Thyroid gland (tissue), 4 donors: Measurements from ENCODE around the gene CPXM2. TPM values are rescaled to one million over a fixed set of nuclear protein-coding genes. Genes with fewer than 3 reads are reported as not detected.

Experiments
- DNase-seq, 2 donors: peaks; one replicate each; pipeline ENCODE4 v3.0.0-alpha.2; 2019
- H3K27ac ChIP-seq, 3 donors: fragments of 200-600 bp; sonication (generic); 1 replicate in 2 of 3; 2 replicates in 1 of 3; pipeline ENCODE4 v1.5.1; 2016 to 2019; ENCODE audit warnings: mild to moderate bottlenecking in 1 of 3, moderate library complexity in 1 of 3
- H3K27me3 ChIP-seq: fragments of 200-600 bp; sonication (generic); one replicate; pipeline ENCODE4 v1.5.1; 2019
- H3K36me3 ChIP-seq, 2 donors: fragments of 200-600 bp; sonication (generic); one replicate each; pipeline ENCODE4 v1.5.1; 2016 to 2019
- H3K4me1 ChIP-seq, 2 donors: fragments of 200-600 bp; sonication (generic); one replicate each; pipeline ENCODE4 v1.5.1; 2017 to 2019
- H3K4me3 ChIP-seq, 3 donors: fragments of 200-600 bp; sonication (generic); replicated peaks in 1 of 3; 1 replicate in 2 of 3; 2 replicates in 1 of 3; pipeline ENCODE4 v1.5.1; 2016; ENCODE audit warnings: mild to moderate bottlenecking in 1 of 3
- H3K9me3 ChIP-seq: fragments of 200-600 bp; sonication (generic); one replicate; pipeline ENCODE4 v1.5.1; 2017
- POLR2A ChIP-seq, 2 donors: fragments of 450-650 bp; IDR thresholded peaks; one replicate each; pipeline ENCODE4 v1.6.1; 2017; ENCODE audit warnings: antibody characterized with exemption in 2 of 2, mild to moderate bottlenecking in 2 of 2, moderate library complexity in 1 of 2
- WGBS, 2 donors: methylation state at CpG; one replicate each; pipeline ENCODE4 v1.1.5; 2017; 5-methylcytosine and 5-hydroxymethylcytosine counted together
- intact Hi-C: fragments of 100-400 bp; cut with DNase I; formaldehyde crosslinking; loops from one replicate; pipeline ENCODE4 v1.15.1; 2023
- total RNA-seq, 4 donors: library from RNA; depleted of rRNA; stranded (reverse); fragments of >200 nt; gene quantifications; one replicate each; pipeline ENCODE4 v1.2.3, GENCODE V29; 2016
- TF ChIP-seq, protein P1 (sequence below), 6 experiments: fragments of 200-600 bp in 3 of 6; fragments of 450-650 bp in 3 of 6; sonication (generic) in 3 of 6; IDR thresholded peaks; one replicate each; pipeline ENCODE4 v1.5.1; 2016 to 2019; ENCODE audit warnings: antibody characterized with exemption in 6 of 6, mild to moderate bottlenecking in 2 of 6, inconsistent platforms in 1 of 6, moderate library complexity in 1 of 6

CPXM2 gene
- total RNA-seq, 4 donors from 2014 or later, result 6.3 to 11.6 (median 8.5) TPM

DNA sequence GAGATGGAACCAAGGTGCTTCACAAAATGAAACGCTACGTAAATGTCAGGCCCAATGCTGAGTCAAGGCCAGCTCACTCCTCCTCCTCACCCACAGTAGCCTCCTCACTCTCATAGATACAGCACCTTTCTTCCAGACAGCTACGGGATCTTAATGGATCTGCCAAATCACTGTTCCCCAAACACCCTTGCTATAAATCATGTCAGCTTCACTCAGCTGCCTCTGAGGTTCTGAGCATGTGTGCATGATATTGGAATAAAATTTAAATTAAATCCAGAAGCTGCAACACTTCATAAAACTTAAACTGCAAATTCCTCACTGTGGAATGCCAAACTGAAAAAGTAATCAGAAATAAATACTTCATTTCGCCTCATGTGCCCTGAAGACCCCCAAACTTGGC, 14.7 kb upstream of the CPXM2 start:
- Histone ChIP-seq H3K36me3 (no peaks in the 10 kb centered on the region), H3K4me1 (no peaks in the 10 kb centered on the region), H3K27me3 (no peaks in the 10 kb centered on the region), H3K9me3 (no peaks in the 10 kb centered on the region), H3K27ac (no peak overlapping the region), H3K4me3 (no peak overlapping the region)
- TF ChIP-seq, protein P1, sequence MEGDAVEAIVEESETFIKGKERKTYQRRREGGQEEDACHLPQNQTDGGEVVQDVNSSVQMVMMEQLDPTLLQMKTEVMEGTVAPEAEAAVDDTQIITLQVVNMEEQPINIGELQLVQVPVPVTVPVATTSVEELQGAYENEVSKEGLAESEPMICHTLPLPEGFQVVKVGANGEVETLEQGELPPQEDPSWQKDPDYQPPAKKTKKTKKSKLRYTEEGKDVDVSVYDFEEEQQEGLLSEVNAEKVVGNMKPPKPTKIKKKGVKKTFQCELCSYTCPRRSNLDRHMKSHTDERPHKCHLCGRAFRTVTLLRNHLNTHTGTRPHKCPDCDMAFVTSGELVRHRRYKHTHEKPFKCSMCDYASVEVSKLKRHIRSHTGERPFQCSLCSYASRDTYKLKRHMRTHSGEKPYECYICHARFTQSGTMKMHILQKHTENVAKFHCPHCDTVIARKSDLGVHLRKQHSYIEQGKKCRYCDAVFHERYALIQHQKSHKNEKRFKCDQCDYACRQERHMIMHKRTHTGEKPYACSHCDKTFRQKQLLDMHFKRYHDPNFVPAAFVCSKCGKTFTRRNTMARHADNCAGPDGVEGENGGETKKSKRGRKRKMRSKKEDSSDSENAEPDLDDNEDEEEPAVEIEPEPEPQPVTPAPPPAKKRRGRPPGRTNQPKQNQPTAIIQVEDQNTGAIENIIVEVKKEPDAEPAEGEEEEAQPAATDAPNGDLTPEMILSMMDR (IDR thresholded peaks at IDR 0.05), result no peak
- no peak for TF ChIP-seq POLR2A (IDR thresholded peaks at IDR 0.05)
- WGBS, 2 donors, result 90 to 93% methylated on average over 4 of the region's 4 CpGs
- no peak for DNase-seq
- intact Hi-C loops, result no loop called here

DNA sequence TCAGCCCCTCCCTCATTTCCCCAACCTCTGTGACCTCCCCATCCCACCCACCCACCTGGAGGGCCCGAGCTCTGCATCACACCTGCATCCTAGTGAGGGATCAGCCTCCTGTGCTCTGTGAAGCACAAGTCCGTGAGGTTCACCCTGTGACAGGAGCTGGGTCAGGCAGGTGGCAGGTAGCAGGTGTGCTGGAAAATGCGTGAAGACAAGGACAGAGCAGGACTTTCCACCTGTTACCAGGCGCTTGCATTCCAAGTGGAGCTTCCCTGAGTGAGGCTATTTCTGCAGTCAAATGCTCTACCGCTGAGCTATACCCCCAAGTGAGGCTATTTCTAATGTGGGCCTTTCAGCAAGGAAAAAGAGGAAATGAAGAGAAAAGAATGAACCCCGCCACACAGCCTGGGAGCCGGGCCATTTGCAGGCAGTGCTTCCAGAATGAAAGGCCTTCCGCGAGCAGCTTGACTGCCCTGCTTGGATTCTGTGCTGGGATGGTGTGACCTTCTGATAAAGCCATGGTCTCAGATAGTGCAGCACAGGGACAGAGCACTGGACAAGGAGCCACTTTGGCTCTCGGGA, 13.3 kb upstream of the CPXM2 start:
- Histone ChIP-seq H3K27ac (no peak overlapping the region), H3K4me3 (no peak overlapping the region), H3K27me3 (no peaks in the 10 kb centered on the region), H3K36me3 (no peaks in the 10 kb centered on the region), H3K9me3 (no peaks in the 10 kb centered on the region), H3K4me1 (no peaks in the 10 kb centered on the region)
- no peak for TF ChIP-seq POLR2A (IDR thresholded peaks at IDR 0.05)
- TF ChIP-seq, protein P1 (IDR thresholded peaks at IDR 0.05), result no peak
- DNase-seq, result no peak
- intact Hi-C loops, result no loop called here
- WGBS, 2 donors, result 90% methylated on average over 9 to 10 of the region's 10 CpGs

DNA sequence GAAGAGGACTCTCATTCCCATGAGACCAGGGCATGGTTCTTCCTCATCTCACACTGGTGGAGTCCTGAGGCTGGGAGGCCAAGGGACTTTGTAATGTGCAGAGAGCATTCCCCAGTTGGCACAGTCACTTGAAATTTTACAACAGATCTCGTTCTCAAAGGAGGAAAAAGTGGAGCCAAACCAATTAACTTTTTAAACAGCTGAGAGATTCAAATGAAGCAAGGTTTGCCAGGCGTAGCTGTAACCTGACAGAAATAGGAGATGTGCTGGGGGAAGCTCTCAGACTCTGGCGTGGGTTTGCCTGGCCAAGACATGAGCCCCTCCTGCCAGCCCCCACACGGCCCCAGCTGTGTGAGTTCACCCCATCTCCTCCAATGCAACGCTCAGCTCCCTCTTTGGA, 12.0 kb upstream of the CPXM2 start:
- Histone ChIP-seq H3K9me3 (no peaks in the 10 kb centered on the region), H3K27ac (no peak overlapping the region), H3K36me3 (no peaks in the 10 kb centered on the region), H3K4me3 (no peak overlapping the region), H3K27me3 (no peaks in the 10 kb centered on the region), H3K4me1 (no peaks in the 10 kb centered on the region)
- TF ChIP-seq POLR2A (IDR thresholded peaks at IDR 0.05), result no peak
- TF ChIP-seq, protein P1 (IDR thresholded peaks at IDR 0.05), result no peak
- WGBS, 2 donors, result 75 to 76% methylated on average over 5 of the region's 5 CpGs
- intact Hi-C loops, result no loop called here
- DNase-seq, result no peak

DNA sequence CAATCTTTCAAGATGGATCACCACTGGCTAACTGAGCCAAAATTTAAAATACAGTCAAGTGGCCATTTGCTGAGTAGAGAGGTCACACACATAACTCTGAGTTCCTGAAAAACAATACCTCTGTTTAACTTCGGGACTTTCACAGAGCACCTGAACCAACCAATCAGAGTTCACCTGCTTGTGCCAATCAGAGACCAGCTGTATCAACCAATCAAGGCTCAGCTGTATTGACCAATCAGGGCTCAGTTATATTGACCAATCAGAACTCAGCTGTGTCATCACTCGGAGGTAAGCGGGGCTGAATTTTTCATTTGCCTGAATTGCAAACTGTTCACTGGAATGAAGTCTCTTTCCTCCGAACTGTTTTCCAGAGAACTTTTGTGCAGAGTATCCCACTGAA, 10.0 kb upstream of the CPXM2 start:
- Histone ChIP-seq H3K27me3 (no peaks in the 10 kb centered on the region), H3K4me1 (no peaks in the 10 kb centered on the region), H3K27ac (no peak overlapping the region), H3K4me3 (no peak overlapping the region), H3K36me3 (no peaks in the 10 kb centered on the region), H3K9me3 (no peaks in the 10 kb centered on the region)
- intact Hi-C loops, result no loop called here
- WGBS, 2 donors, result 88 to 91% methylated on average over 4 of the region's 4 CpGs
- TF ChIP-seq POLR2A (IDR thresholded peaks at IDR 0.05), result no peak
- TF ChIP-seq, protein P1 (IDR thresholded peaks at IDR 0.05), result no peak
- DNase-seq, result no peak

DNA sequence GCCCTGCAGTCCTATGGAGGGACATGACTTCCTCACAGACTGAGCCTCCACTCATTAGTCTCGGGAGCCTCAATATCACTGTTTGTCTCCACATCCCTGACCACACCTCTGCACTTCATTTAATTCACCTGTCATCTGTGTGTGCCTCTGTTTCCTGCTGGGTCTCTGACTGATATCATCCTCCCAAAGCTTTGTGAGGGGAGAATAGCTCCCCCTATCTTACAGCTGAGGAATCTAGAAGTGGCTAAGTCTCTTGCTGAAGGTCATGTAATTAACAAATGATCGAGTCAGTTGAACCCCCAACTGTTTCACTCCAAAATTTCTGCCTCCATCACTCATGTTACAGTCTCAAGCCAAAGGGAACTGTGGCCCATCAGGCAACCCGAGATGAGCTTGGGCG, 5.5 kb upstream of the CPXM2 start:
- H3K4me1 ChIP-seq, result no peaks in the 10 kb centered on the region
- no peaks in the 10 kb centered on the region for H3K36me3 ChIP-seq
- H3K9me3 ChIP-seq, result no peaks in the 10 kb centered on the region
- TF ChIP-seq, protein P1 (IDR thresholded peaks at IDR 0.05), result no peak
- no peak for TF ChIP-seq POLR2A (IDR thresholded peaks at IDR 0.05)
- H3K27ac ChIP-seq, result no peak overlapping the region
- no peak overlapping the region for H3K4me3 ChIP-seq
- intact Hi-C loops, result no loop called here
- no peak for DNase-seq
- 78% methylated on average over 4 of the region's 4 CpGs for WGBS, 2 donors
- no peaks in the 10 kb centered on the region for H3K27me3 ChIP-seq
